ENCODE data around the gene ELOVL2.
"Not testable (repeated sequence)": the region's sequence is repeated elsewhere in the genome, so short reads cannot be mapped to it uniquely, and the experiment has no call there.

The ELOVL2 gene

DNA sequence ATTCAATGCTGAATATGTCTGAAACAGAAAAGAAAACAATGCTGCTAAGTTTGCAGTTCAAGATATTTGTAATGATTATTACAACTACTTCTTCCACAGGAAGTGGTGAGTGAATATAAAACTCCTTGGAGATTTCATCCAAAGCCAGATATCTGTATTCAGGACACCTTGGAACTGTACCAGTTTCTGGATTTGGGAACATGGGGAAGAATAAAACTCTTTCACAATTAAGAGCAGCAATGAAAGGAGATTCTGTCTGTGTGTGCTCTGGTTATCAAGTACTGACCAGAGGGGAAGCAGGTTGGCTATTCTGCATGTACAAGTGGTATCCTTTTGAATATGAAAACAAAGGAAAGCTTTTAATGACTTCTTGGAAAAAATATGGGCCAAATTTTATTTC lies 21.1 kb downstream of the ELOVL2 start:
- no peak for DNase-seq (ENCODE audit: low spot score)
- no peak for FAIRE-seq

DNA sequence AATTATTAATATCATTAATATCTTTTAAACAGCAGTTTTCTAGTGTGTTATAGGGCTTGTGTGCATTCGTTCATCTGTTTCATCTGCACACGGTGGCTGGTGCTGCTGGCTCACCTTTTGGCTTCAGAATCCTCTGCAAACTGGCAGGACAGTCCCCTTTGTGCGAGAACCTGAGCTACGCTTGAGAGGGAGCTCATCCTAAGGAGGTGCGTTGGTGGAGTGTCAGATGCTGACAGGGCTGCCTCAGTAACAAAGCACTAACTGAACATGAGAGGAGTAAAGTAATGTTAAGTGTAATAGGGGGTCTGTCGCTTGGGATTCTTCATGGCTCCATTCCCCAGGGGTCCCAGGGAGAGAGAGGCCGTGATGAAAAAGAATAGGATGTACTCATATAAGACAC lies 22.4 kb downstream of the ELOVL2 start:
- FAIRE-seq (no peak), DNase-seq (ENCODE audit: low spot score) (no peak)

DNA sequence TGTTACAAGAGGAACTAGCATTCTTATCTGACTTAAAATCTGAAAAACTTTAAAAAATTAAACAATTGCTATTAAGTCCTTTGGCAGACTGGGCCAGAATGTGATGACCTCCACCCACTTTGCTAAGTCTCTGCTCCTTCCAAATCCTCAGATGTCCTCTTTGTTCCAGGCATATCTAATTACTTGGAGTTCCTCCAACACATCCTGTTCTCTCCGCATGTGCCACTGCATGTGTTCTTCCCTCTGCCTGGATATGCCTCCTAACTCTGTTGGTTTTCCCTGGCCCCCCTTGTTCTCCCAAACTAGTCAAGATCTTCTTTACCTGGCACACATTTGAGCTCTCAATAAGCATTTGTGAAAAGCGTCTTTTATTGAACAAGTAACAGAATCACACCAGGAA lies 23.1 kb downstream of the ELOVL2 start:
- FAIRE-seq, result no peak
- DNase-seq (ENCODE audit: low spot score), result no peak

DNA sequence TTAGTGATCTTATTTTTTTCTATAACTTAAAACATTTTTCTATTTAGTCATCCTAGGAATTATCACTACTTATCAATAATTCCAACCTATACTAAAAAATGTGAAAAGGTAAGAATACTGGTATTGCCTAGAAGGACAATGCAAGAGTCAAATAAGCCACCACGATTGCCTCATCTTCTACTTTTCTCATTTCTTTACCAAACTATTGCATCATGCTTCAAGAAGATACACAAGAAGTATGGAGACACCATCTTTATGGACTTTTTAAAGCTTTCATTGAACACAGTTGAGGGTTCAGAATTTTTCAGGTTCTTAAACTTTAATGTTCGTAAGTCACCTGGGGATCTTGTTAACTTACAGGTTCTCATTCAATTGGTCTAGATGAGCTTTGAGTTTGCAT lies 25.9 kb downstream of the ELOVL2 start:
- FAIRE-seq, result no peak

DNA sequence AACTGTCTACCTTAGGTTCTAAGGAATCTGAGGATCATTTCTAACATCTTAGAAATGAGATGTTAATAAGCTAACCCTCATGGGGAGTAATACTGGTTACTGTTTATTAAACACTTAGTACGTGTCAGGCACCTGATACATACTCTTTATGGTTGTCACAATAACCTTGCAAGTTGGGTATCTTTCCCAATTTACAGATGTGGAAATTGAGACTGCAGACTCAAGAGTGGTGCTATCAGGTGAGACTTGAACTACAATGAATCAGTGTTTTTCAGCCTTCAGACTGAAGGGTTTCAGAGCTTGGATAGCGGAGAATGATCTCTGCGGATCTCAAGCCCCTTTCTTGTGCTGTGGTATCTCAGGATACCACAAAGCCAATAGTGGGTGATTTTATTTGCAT lies 27.0 kb downstream of the ELOVL2 start:
- FAIRE-seq, result no peak

More for the DNA sequence above, 25.9 kb downstream of the ELOVL2 start:
- DNase-seq (ENCODE audit: low spot score), result no peak

DNA sequence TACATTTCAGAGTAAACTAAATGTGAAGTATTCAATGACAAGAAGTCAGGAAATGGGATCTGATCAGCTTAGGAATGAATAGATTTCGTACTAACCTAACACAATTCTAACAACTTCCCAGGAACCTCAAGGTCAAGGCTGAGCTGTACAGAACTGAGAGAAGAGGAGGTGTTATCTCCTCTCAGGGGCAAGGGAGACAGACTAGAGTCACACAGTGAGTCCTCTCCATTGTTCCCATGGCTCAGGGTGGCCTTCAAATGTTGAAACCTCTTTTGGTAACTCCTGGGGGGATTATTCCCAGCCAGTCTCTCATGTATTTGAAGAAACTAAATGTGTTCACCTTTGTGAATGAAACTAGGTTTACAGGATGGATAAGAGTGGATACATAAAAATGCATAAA lies 27.7 kb downstream of the ELOVL2 start:
- FAIRE-seq, result no peak
- no peak for DNase-seq (ENCODE audit: low spot score)

More for the DNA sequence above, 27.0 kb downstream of the ELOVL2 start:
- DNase-seq (ENCODE audit: low spot score), result no peak

DNA sequence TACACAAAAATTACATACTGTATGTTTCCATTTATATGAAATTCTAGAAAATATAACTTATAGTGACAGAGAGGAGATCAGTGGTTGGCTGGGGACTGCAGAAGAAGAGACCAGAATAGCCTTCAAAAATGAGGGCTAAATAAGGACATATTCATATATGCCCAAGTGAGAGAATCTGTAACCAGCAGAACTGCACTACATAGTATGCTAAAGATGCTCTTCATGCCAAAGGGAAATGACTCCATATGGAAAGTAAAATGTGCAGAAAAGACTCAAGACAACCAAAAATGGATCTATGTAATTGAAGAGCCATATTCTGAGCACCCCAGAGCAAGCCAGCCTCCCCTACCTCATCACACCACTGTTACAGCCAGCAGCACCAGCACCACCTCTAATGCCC lies 29.0 kb downstream of the ELOVL2 start:
- DNase-seq (ENCODE audit: low spot score) (no peak), FAIRE-seq (no peak)

DNA sequence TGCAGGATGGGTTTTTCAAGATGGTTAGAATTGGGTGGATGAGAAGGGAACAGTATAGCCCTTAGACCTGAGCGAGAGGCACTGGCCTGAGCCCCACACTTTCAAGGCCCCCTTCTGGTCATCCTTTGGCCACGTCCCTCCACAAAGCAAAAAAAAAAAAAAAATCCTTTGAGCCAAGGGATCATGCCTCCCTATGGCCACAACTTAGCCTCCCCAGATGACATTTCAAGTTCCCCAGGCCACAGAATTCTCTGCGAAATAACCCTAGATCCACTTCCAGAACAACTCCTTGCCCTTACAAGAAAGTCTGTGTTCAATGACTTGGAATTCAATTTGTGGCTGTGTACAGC lies 30.4 kb downstream of the ELOVL2 start:
- no peak for FAIRE-seq

DNA sequence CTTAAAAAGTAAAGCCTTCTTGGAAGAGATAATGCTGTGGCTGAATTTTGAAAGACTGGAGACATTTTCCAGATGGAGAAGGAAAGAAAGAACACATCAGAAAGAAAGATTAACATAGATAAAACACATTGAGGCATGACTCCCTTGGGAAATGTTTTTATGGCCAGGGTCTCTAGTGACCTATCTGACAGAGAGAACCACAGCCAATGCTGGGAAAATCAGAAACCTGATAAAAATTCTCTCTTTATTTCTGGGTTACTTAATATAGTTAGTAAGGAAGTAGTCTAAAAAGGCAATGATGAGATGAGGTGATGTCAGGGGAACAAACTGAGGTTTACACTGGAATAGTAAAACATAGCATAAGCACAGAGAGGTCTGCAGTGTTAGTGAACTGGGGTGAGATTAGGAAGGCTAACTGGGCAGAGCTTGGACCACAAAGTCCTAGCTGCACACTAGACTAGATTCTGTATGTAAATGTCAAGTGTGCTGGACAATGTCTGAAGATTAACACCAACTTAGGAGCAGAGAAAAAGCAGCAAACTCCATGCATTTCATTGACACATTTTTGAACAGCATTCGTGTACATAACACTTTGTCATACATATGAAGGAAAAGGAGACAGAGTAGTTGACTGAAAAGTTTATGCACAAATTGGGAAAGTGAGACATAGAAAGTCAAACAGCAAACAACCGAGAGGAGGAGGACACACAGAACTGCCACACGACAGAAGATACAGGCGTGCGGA lies 31.0 kb downstream of the ELOVL2 start:
- FAIRE-seq, result no peak
- no peak for DNase-seq (ENCODE audit: low spot score)

More for the DNA sequence above, 30.4 kb downstream of the ELOVL2 start:
- DNase-seq (ENCODE audit: low spot score), result no peak

DNA sequence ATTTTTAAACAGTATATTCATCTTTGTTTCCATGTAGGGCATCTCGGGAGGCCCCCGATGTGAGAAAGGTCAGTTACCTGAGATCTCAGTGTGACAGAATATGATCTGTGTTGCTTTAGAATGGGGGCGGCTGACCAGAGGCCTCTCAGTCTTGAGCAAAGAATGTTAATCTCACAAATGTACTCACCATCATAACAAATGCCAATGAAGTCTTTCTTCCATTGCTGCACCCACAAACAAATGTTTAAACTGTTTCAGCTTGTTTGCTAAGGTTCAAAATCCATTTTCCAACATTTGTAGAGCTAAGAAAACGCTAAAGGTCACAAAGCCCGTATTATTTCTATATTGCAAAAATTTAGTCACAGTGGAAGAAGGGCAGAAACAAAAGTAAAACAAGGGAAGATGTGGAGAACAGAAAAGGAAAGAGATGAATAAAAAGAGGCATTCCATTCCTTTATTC lies 31.8 kb downstream of the ELOVL2 start:
- FAIRE-seq (no peak), DNase-seq (ENCODE audit: low spot score) (no peak)

DNA sequence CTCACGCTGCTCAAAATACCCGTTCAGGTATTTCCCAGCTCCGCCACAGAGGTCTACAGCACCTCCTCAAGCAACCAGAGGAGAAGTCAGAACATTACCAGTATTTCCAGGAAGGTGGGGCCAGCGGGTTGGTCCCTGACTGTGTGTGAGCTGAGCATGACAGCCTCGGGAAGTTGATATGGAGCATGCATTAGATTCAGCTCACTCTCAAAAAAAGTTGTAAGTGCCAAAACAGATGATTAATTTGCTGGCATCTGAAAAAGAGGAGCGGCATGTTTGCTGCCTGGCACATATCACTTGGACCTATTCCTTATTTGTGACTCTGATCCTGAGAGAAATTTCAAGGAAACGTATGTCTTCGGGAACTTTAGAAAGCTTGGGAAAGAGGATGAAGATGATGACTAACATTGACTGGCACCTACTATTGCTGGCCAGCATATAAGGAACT lies 32.3 kb downstream of the ELOVL2 start:
- no peak for FAIRE-seq

DNA sequence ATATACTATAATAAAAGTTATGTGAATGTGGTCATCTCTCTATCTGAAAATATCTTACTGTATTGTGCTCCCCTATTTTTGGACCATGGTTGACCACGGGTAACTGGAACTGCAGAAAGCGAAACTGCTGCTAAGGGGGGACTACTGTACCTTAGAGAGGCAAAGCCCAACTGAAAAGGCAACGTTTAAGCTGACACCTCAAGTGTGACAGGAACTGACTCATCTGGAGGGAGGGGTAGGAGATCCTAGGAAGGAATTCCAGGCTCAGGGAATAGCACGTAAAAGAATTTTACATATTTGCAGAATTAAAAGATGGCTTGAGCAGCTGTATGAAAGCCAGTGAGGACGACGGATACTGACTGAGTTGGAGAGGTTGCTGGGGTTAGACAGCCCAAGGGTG lies 34.8 kb downstream of the ELOVL2 start:
- FAIRE-seq (peak; percentile 78), DNase-seq (ENCODE audit: low spot score) (peak; percentile 72)

More for the DNA sequence above, 32.3 kb downstream of the ELOVL2 start:
- peak; percentile 23 for DNase-seq (ENCODE audit: low spot score)

DNA sequence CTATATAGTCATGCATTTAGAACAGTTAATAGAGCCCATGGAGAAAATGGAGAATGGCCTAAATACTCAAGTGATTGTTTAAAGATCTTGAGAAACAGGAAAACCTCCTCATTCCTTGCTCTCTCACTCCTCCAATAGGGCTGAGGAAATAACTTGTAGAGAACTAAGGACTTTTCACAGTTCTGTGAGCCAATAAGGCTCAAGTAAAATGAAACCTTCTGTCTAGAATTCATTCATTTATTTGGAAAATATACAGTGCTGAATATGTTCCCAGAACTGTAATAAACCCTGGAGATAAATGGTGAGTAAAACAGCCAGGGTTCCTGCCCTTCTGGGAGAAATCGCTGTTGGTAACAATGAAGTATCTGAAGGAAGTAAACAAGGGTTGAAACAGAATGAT lies 35.3 kb downstream of the ELOVL2 start:
- no peak for DNase-seq (ENCODE audit: low spot score)
- FAIRE-seq, result no peak

DNA sequence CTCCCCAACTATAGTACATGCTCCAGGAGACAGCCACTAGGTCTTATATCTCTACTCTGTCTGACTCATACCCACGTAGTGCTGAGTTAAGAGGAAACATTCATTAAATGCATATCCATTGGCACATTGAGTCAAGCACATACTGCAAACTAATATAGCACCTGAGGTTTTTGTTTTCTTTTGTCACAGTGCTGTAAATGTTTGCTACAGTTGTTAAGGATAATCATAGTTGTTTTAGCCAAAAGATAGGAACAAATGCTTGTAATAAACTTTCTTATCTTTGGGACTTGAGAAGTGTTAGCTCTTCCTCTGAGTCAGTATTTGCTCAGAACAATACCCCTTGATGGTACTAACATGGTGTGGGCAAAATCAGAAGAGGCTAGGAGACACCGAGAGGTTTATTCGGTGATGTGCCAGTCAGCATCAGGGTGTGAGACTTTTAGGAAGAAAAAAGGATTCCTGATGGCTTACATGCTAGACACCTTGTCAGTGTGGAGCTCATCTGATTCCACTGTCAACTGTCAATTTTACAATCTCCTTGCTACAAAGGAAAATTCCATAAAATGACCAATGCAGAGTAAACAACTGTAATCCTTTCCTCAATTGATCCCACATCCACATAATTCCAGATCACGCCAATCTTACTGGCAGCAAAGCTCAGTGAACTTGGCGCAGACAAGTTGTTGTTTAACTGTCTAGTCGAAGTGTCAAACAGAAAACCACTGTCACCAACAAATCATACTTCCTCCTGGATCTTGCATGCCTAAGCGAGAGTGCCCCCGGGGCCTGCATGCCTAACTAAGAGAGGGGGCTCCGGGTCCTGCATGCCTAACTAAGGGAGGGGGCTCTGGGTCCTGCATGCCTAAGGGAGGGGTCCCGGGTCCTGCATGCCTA lies 36.1 kb downstream of the ELOVL2 start:
- DNase-seq (ENCODE audit: low spot score), result peak; percentile 78
- FAIRE-seq, result peak; percentile 76

DNA sequence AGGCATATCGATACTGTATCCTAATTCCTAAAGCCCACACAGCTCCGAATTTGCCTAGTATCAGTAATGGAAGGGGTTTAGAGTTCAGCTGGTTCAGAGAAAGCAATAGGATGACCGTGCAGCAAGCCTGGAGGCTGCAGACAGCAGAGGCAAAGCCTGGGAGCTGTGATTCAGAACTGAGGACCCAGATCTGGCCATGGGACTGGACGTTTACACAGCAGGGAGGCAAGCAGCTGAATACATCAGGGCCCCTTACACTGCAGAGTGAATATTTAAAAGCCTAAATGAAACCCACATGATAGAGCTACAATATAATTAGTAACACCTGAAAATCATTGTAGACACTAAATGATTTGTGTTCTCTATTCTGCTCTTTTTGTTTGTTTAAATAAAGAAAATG lies 38.0 kb downstream of the ELOVL2 start:
- DNase-seq (ENCODE audit: low spot score) (no peak), FAIRE-seq (no peak)

DNA sequence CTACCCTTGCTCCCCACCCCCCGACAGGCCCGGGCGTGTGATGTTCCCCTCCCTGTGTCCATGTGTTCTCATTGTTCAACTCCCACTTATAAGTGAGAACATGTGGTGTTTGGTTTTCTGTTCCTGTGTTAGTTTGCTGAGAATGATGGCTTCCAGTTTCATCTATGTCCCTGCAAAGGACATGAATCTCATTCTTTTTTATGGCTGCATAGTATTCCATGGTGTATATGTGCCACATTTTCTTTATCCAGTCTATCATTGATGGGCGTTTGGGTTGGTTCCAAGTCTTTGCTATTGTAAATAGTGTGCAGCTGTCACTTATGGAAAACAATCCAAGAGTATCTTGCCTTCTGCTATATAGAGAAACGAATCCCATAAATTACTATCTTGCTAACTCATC lies 40.8 kb downstream of the ELOVL2 start:
- FAIRE-seq; DNase-seq (ENCODE audit: low spot score): not testable (repeated sequence)

DNA sequence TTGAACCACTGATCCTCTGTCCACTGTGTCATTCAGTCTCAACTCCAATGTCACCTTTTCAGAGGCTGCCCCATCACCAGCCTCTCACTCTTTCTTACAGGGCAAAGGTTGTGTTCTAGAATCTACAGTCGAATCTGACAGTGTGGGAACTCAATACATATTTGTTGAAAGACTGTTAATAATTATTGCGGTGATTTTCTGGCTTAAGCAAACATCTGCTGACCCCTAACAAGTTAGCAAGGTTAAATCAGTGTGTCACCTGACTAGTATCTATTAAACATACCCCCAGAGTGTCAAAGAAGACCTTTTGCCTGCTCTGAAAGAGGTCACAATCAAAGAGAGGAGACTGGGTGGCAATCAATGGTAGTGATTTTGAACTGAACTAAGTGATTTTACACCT lies 41.9 kb downstream of the ELOVL2 start:
- FAIRE-seq (no peak), DNase-seq (ENCODE audit: low spot score) (no peak)

DNA sequence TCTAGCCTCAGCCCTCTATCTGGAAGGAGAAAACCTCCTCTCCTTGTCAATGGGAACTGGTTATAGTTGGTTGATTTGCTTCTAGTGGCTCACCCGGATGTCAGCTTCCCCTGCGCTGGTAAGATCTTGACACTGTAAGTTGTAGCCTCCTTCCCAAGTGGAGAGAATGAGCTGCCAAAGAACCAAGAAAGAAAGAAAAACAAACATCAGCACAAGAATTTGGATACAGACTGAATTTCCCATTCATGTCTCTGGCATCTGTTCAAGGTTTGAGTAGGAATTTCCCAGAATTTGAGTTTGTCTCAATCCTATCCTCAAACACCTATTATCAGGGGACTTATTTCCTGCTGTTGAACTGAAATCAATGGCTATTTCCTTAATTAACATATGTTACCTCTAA lies 44.1 kb downstream of the ELOVL2 start:
- DNase-seq (ENCODE audit: low spot score) (no peak), FAIRE-seq (no peak)

DNA sequence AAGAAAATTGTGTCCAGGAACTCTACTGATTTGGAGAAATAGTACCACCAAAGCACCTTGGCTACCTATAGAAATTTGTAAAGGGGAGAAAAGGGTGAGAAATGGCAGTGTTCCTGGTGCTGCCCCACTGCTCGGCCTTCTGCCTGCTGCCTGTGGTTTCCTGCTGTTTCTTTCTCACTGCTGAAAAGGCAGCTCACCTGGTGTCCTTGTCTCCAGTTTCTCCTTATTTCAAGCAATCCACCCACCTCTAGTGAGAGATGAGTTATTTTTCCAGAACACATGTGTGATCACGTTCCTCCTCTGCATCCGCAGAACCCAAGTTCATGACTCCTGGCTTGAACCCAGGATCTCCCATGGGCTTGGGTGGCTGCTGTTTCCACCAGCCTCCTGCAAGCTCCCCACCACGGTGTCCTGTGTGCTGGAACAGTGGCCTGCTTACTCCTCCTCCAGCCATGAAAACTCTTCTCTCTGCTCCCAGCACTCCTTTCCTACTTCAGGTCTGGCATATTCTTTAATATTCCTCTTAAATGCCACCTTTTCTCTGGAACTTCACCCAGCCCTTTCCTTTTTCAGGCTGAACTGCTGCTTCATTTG lies 48.9 kb downstream of the ELOVL2 start:
- no peak for FAIRE-seq
- no peak for DNase-seq (ENCODE audit: low spot score)

DNA sequence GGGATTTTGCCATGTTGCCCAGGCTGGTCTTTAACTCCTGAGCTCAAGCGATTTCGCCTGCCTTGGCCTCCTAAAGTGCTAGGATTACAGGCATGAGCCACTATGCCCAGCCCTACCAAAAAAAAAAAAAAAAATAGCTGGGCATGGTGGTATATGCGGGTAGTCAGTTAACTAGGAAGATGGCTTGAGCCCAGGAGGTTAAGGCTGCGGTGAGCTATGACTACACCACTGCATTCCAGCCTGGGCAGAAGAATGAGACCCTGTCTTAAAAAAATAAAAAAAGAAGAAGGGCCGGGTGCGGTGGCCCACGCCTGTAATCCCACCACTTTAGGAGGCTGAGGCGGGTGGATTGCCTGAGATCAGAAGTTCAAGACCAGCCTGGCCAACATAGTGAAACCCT lies 50.2 kb downstream of the ELOVL2 start:
- no peak for FAIRE-seq

DNA sequence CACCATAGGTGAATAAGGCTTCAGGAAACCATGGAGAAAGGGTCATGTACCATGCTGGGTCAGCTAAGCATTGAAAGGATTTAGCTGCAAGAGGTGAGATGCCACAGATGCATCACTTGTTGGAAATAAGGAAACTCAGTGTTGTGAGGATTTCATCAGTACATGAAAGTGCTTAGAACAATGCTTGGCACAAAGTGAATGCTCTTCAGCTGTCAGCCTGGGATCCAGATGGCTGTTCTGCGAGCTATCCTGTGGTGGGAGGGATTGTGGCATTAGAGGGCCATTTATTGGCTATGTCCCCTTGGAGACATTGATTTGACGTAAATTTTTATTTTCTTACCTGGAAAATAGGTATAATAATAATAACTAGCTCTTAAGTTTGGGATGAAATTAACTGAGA lies 53.0 kb downstream of the ELOVL2 start:
- FAIRE-seq (no peak), DNase-seq (ENCODE audit: low spot score) (no peak)

More for the DNA sequence above, 50.2 kb downstream of the ELOVL2 start:
- DNase-seq (ENCODE audit: low spot score), result peak; percentile 12

DNA sequence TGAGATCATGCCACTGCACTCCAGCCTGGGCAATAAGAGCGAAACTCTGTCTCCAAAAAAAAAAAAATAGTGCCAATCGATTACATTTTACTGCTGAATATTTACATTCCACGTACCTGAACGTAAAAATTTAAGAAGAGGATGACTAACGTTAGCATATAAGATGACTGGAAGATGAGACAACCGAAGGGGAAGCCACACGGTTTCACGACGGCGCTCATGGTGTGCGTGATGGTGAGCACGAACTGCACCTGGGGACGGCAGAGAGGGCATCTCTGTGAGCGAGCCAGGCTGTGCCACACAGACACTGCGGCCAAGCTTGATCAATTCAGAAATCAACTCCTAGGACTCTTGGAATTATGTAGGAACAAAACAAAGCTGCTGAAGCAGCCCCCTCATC lies 54.5 kb downstream of the ELOVL2 start:
- FAIRE-seq (no peak), DNase-seq (ENCODE audit: low spot score) (no peak)
